ENCODE measurements around the gene ZNF319.

Gene ZNF319

DNA sequence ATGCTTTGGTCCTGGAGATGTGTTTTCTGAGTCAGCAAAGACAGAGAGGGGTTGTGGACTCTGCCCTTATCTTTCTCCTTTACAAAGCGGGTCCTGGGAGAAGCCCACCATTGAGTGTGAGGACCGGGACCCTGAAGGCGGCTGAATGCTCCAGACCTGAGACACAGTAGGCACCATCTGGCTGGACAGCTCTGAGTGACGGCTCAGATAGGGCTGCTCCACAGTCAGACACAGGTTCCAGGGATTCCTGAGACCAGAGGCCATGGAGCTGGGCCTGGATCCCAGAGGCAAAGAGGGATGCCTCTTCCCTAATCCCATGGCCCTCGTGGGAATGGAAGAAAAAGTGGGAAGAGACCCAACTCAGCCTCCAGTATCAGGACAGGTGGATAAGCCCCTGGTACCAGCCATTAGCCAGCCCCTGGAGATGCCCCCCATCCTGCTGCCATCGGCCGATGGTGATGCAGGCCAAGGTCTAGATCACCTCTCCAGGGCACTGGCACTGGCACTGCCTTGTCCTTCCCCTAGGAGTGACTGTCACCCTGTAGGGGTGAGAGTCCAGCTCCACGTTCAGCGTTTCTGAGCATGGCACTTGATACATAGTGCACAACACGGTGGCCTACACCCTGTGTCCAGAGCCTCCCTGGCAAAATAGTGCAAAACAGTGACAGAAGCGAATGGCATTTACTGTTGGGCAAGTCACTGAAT lies 29.8 kb upstream of the ZNF319 start:
- no peak for DNase-seq (ENCODE audit: low read depth)
- no peak overlapping the region for H3K4me3 ChIP-seq (ENCODE audit: low read depth, low read length)
- TF ChIP-seq, protein P1, sequence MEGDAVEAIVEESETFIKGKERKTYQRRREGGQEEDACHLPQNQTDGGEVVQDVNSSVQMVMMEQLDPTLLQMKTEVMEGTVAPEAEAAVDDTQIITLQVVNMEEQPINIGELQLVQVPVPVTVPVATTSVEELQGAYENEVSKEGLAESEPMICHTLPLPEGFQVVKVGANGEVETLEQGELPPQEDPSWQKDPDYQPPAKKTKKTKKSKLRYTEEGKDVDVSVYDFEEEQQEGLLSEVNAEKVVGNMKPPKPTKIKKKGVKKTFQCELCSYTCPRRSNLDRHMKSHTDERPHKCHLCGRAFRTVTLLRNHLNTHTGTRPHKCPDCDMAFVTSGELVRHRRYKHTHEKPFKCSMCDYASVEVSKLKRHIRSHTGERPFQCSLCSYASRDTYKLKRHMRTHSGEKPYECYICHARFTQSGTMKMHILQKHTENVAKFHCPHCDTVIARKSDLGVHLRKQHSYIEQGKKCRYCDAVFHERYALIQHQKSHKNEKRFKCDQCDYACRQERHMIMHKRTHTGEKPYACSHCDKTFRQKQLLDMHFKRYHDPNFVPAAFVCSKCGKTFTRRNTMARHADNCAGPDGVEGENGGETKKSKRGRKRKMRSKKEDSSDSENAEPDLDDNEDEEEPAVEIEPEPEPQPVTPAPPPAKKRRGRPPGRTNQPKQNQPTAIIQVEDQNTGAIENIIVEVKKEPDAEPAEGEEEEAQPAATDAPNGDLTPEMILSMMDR (IDR thresholded peaks at IDR 0.05; ENCODE audit: insufficient read depth, low read depth, low read length, missing control alignments) = no peak

DNA sequence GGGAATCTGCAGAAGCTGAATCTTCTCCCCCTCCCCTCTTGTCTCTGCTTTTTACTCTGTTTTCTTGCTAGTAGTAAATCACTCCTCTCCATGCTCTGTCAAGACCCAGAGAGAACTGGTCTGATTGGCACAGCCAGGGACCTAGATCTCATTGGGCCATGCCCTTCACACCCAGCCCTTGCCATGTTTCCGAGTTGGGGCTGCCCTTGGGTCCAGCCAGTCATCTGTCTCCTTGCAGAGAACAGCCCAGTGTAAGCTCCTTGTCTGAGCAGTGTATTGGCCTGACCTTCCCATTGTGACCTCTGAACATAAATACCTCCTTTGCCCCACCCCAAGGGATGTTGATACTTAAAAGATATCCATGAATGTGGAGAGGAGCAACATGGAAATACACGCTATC lies 28.9 kb upstream of the ZNF319 start:
- H3K4me3 ChIP-seq (ENCODE audit: low read depth, low read length) = no peak overlapping the region
- no peak for DNase-seq (ENCODE audit: low read depth)
- TF ChIP-seq, protein P1 (IDR thresholded peaks at IDR 0.05; ENCODE audit: insufficient read depth, low read depth, low read length, missing control alignments) = no peak

GRCh38 chr16:58028541-58029070 lies 28.1 kb upstream of the ZNF319 start:
- H3K4me3 ChIP-seq (ENCODE audit: low read depth, low read length) = no peak overlapping the region
- TF ChIP-seq, protein P1 (IDR thresholded peaks at IDR 0.05; ENCODE audit: insufficient read depth, low read depth, low read length, missing control alignments) = no peak
- DNase-seq (ENCODE audit: low read depth) = no peak

DNA sequence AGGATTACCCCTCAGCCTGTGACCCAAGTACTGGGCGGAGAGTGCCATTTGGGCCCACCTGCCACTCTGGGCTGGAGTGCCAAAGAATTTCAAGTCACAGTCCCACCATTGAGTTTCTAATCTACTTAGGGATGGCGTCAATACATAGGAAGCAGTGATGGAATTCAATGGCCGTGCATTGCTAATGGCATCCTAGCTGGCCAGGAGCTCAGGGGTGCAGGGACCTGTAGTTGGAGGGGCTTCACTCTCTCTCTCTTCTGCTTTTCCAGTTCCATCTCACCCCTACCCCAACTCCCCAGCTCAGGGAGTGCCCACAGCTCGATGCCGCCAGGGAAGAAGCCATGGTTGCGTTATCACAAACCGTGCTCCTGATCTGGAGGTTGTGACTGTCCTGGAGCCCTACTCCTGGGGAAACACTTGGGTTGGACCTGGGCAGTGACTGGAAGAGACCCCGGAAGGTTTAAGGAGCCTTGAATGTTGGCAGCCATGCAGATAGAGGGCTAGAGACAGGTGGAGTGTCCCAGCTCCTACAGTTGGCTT lies 27.5 kb upstream of the ZNF319 start:
- TF ChIP-seq, protein P1 (IDR thresholded peaks at IDR 0.05; ENCODE audit: insufficient read depth, low read depth, low read length, missing control alignments) = no peak
- H3K4me3 ChIP-seq (ENCODE audit: low read depth, low read length) = no peak overlapping the region
- no peak for DNase-seq (ENCODE audit: low read depth)

DNA sequence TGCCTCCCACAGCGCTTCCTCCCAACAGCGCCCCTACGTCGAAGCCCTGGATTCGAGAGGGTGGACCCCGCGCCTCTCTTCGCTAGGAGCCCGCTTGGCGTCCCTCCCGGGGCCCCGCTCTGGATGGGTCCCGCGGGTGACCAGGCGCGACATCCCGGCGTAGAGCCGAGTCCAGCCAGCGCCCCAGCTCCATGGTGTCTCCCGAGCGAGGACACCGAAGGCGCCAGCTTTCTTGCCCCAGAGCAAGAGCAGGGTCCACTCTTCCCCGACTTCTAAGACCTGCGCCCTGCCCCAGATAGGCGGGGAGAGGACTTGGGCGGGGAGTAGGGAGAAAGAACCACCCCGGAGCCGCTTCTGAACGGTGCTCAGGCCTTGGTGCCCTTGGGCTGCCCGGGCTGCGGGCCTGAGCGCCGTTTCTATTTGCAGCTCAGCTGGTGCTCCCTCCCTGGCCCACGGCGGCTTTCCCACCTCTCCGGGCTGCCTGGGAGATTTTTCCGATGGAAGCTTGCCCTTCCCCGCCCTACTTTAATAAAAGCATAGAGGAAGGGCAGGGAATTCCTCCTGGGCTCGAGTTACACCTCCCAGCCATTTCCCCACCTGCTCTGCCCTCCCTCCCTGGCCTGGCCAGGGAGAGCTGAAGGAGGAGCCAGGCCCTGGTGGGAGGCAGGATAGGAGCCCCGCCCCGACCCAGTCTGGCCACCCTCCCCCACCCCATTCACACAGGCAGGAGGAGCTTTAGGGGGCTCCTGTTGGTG lies 26.9 kb upstream of the ZNF319 start:
- TF ChIP-seq, protein P1 (IDR thresholded peaks at IDR 0.05; ENCODE audit: insufficient read depth, low read depth, low read length, missing control alignments) = no peak
- no peak for DNase-seq (ENCODE audit: low read depth)
- H3K4me3 ChIP-seq (ENCODE audit: low read depth, low read length) = no peak overlapping the region

DNA sequence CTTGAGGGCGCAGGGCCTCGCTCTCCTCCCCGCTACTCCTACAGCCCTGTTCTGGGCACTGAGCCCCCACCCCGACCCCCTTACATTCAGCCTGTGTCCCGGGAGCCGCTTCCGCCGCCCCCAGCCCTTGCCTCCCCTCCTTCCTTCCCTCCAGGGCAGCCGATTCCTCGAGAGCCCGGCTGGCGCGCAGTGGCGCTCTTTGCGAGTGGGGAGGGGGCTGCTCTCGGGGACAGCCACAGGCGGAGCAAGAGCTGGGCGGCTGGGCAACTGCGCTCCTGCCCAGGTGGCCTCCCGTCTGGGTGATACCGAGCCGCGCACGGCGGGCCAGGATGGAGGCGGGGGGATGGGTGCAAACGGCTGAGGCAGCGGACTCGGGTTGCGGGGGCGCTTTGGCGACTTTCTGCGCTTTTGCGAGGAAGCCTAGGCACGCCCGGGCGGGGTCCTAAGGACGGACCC lies 26.3 kb upstream of the ZNF319 start:
- no peak for DNase-seq (ENCODE audit: low read depth)
- H3K4me3 ChIP-seq (ENCODE audit: low read depth, low read length) = no peak overlapping the region
- TF ChIP-seq, protein P1 (IDR thresholded peaks at IDR 0.05; ENCODE audit: insufficient read depth, low read depth, low read length, missing control alignments) = no peak
